ENCODE measurements around the gene JUP. TPM values are rescaled to one million over a fixed set of nuclear protein-coding genes. Genes with fewer than 3 reads are reported as not detected.

The JUP gene
- total and polyA plus RNA-seq, 2 of the 13 experiments (the other 11 are each of a cell fraction or from before 2014, with no cell fraction given) = 12.1 to 20.6 TPM

- TF ChIP-seq NR2F6 (IDR thresholded peaks at IDR 0.05) = peak; percentile 43; the same call in 1 of the 2 replicates
- no peak for TF ChIP-seq NR2F6 (CRISPR knock-in tag; IDR thresholded peaks at IDR 0.05)
- TF ChIP-seq, protein P1, sequence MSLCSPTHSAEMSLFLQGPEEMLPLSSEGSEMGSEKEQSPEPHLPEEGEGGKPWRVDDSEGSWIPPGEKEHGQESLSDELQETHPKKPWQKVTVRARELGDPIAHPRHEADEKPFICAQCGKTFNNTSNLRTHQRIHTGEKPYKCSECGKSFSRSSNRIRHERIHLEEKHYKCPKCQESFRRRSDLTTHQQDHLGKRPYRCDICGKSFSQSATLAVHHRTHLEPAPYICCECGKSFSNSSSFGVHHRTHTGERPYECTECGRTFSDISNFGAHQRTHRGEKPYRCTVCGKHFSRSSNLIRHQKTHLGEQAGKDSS (CRISPR knock-in tag; IDR thresholded peaks at IDR 0.05; ENCODE audit: borderline replicate concordance, low read depth) = peak; percentile 50; the same call in 1 of the 2 replicates
- TF ChIP-seq AGO1 (IDR thresholded peaks at IDR 0.05; ENCODE audit: low read depth, low read length, poor library complexity, severe bottlenecking) = no peak
- TF ChIP-seq ZNF234 (CRISPR knock-in tag; conservative IDR thresholded peaks at IDR 0.05) = no peak; the same call in none of the 2 replicates
- no peak for TF ChIP-seq ZNF460 (CRISPR knock-in tag; IDR thresholded peaks at IDR 0.05; ENCODE audit: borderline replicate concordance)
- 0 out of 2 replicates have a peak, but pooled peaks have one; percentile 17 for TF ChIP-seq NR1H2 (CRISPR knock-in tag; IDR thresholded peaks at IDR 0.05; ENCODE audit: borderline replicate concordance, low read depth)
- TF ChIP-seq SCMH1 (CRISPR knock-in tag; IDR thresholded peaks at IDR 0.05; ENCODE audit: borderline replicate concordance) = no peak
- TF ChIP-seq RARA (CRISPR knock-in tag; IDR thresholded peaks at IDR 0.05) = no peak
- no peak for TF ChIP-seq KDM1A (CRISPR knock-in tag; IDR thresholded peaks at IDR 0.05)
- TF ChIP-seq SYNCRIP (IDR thresholded peaks at IDR 0.05; ENCODE audit: insufficient read depth, low read depth, low read length) = no peak
- peak; percentile 31; the same call in 1 of the 2 replicates for TF ChIP-seq GABPA (IDR thresholded peaks at IDR 0.05; ENCODE audit: low read depth, low read length)
- peak; percentile 73 for TF ChIP-seq GABPA (CRISPR knock-in tag; IDR thresholded peaks at IDR 0.05; ENCODE audit: low read depth)
- peak; percentile 70 for TF ChIP-seq SIX4 (CRISPR knock-in tag; IDR thresholded peaks at IDR 0.05)
- TF ChIP-seq ZC3H4 (CRISPR knock-in tag; IDR thresholded peaks at IDR 0.05; ENCODE audit: borderline replicate concordance) = no peak
- no peak for TF ChIP-seq HMGA1 (CRISPR knock-in tag; conservative IDR thresholded peaks at IDR 0.05)
- TF ChIP-seq RFXANK (CRISPR knock-in tag; IDR thresholded peaks at IDR 0.05) = no peak
- TF ChIP-seq ZNF746 (CRISPR knock-in tag; IDR thresholded peaks at IDR 0.05) = no peak
- TF ChIP-seq SKI (IDR thresholded peaks at IDR 0.05; ENCODE audit: partially characterized antibody) = no peak
- no peak; the same call in 1 of the 2 replicates for TF ChIP-seq ZNF292 (CRISPR knock-in tag; IDR thresholded peaks at IDR 0.05; ENCODE audit: borderline replicate concordance, low read depth)
- TF ChIP-seq ZKSCAN1 (IDR thresholded peaks at IDR 0.05; ENCODE audit: low read length) = no peak
- peak; percentile 55 for TF ChIP-seq RBM22 (optimal IDR thresholded peaks at IDR 0.05; ENCODE audit: low read length)
- TF ChIP-seq ZNF577 (CRISPR knock-in tag; IDR thresholded peaks at IDR 0.05; ENCODE audit: borderline replicate concordance, low read depth) = no peak
- no peak for TF ChIP-seq RAD51 (IDR thresholded peaks at IDR 0.05; ENCODE audit: borderline replicate concordance)
- TF ChIP-seq ZNF253 (CRISPR knock-in tag; IDR thresholded peaks at IDR 0.05; ENCODE audit: borderline replicate concordance) = 0 out of 2 replicates have a peak, but pooled peaks have one; percentile 45
- no peak for TF ChIP-seq MLLT10 (CRISPR knock-in tag; IDR thresholded peaks at IDR 0.05)
- TF ChIP-seq RBAK (CRISPR knock-in tag; IDR thresholded peaks at IDR 0.05) = no peak
- TF ChIP-seq TSC22D2 (CRISPR knock-in tag; IDR thresholded peaks at IDR 0.05; ENCODE audit: borderline replicate concordance) = no peak
- no peak for TF ChIP-seq ZBTB21 (CRISPR knock-in tag; IDR thresholded peaks at IDR 0.05)
- no peak for TF ChIP-seq ZMAT3 (CRISPR knock-in tag; conservative IDR thresholded peaks at IDR 0.05)
- no peak for TF ChIP-seq FOSL1 (CRISPR knock-in tag; IDR thresholded peaks at IDR 0.05; ENCODE audit: borderline replicate concordance)
- no peak for TF ChIP-seq SIN3A (IDR thresholded peaks at IDR 0.05; ENCODE audit: borderline replicate concordance, low read depth, low read length)
- TF ChIP-seq, protein P2, sequence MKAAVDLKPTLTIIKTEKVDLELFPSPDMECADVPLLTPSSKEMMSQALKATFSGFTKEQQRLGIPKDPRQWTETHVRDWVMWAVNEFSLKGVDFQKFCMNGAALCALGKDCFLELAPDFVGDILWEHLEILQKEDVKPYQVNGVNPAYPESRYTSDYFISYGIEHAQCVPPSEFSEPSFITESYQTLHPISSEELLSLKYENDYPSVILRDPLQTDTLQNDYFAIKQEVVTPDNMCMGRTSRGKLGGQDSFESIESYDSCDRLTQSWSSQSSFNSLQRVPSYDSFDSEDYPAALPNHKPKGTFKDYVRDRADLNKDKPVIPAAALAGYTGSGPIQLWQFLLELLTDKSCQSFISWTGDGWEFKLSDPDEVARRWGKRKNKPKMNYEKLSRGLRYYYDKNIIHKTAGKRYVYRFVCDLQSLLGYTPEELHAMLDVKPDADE (CRISPR knock-in tag; IDR thresholded peaks at IDR 0.05) = no peak
Measured at GRCh38 chr17:41812381-41813151, 26.1 kb upstream of the JUP start, which contains the start of gene FKBP10 (continued).
